ENCODE data around the gene LHFPL2.

The LHFPL2 gene

GRCh38 chr5:78519198-78519941 is 129.2 kb downstream of the LHFPL2 start:
- DNase-seq (ENCODE audit: low read depth): no peak

GRCh38 chr5:78518365-78519197 is 130.0 kb downstream of the LHFPL2 start:
- no peak for DNase-seq (ENCODE audit: low read depth)

- DNase-seq (ENCODE audit: low read depth): no peak
These were observed 132.9 kb downstream of the LHFPL2 start for GRCh38 chr5:78515670-78516069.

GRCh38 chr5:78514427-78515330 is 133.9 kb downstream of the LHFPL2 start:
- no peak for DNase-seq (ENCODE audit: low read depth)

- no peak for DNase-seq (ENCODE audit: low read depth)
These were observed 135.1 kb downstream of the LHFPL2 start for GRCh38 chr5:78513441-78513840.

GRCh38 chr5:78512435-78512834 is 136.1 kb downstream of the LHFPL2 start:
- no peak for DNase-seq (ENCODE audit: low read depth)

- DNase-seq (ENCODE audit: low read depth): no peak
These were observed 137.3 kb downstream of the LHFPL2 start for GRCh38 chr5:78511121-78511906.

- no peak for DNase-seq (ENCODE audit: low read depth)
These were observed 138.4 kb downstream of the LHFPL2 start for GRCh38 chr5:78509884-78510769.

GRCh38 chr5:78509145-78509865 is 139.3 kb downstream of the LHFPL2 start:
- no peak for DNase-seq (ENCODE audit: low read depth)

GRCh38 chr5:78508186-78508765 is 140.3 kb downstream of the LHFPL2 start:
- no peak for DNase-seq (ENCODE audit: low read depth)

GRCh38 chr5:78507531-78507930 is 141.0 kb downstream of the LHFPL2 start:
- no peak for DNase-seq (ENCODE audit: low read depth)

GRCh38 chr5:78506261-78507024 is 142.1 kb downstream of the LHFPL2 start:
- DNase-seq (ENCODE audit: low read depth): no peak

- DNase-seq (ENCODE audit: low read depth): no peak
These were observed 142.7 kb downstream of the LHFPL2 start for GRCh38 chr5:78505860-78506259.

- peak; percentile 99 for DNase-seq (ENCODE audit: low read depth)
These were observed 143.6 kb downstream of the LHFPL2 start for GRCh38 chr5:78504704-78505677.

GRCh38 chr5:78503958-78504653 is 144.5 kb downstream of the LHFPL2 start:
- no peak for DNase-seq (ENCODE audit: low read depth)

- peak; percentile 85 for DNase-seq (ENCODE audit: low read depth)
These were observed 146.9 kb downstream of the LHFPL2 start for GRCh38 chr5:78501411-78502352.
